Transverse colon (tissue), 4 donors: ENCODE results near the gene RASEF. TPM values are rescaled to one million over a fixed set of nuclear protein-coding genes. Genes with fewer than 3 reads are reported as not detected.

ENCODE experiments used
- DNase-seq: peaks from one replicate; pipeline ENCODE4 v3.0.0-alpha.2; 2019
- H3K27ac ChIP-seq, 4 donors: fragments of 200-600 bp; sonication (generic); 2 replicates each; pipeline ENCODE4 v1.5.1; 2016 to 2018; ENCODE audit warnings: inconsistent platforms in 4 of 4
- H3K27me3 ChIP-seq: fragments of 200-600 bp; sonication (generic); 2 replicates; pipeline ENCODE4 v1.5.1; 2017; ENCODE audit warnings: inconsistent platforms
- H3K36me3 ChIP-seq, 4 donors: fragments of 200-600 bp; sonication (generic); 2 replicates each; pipeline ENCODE4 v1.5.1; 2017 to 2019; ENCODE audit warnings: inconsistent platforms in 4 of 4
- H3K4me1 ChIP-seq, 4 donors: fragments of 200-600 bp; sonication (generic); 2 replicates each; pipeline ENCODE4 v1.5.1; 2017 to 2020; ENCODE audit warnings: inconsistent platforms in 4 of 4
- H3K4me3 ChIP-seq, 4 donors: fragments of 200-600 bp; sonication (generic); 1 replicate in 1 of 4; 2 replicates in 3 of 4; pipeline versions ENCODE4 v1.5.1 to v1.6.1; 2017 to 2019; ENCODE audit warnings: inconsistent platforms in 4 of 4
- H3K9me3 ChIP-seq, 2 donors: fragments of 200-600 bp; sonication (generic); 2 replicates each; pipeline ENCODE4 v1.5.1; 2017 to 2019; ENCODE audit warnings: inconsistent platforms in 2 of 2
- CTCF ChIP-seq, 5 experiments: fragments of 200-600 bp in 3 of 5; fragments of 450-650 bp in 2 of 5; sonication (generic) in 3 of 5; IDR thresholded peaks; 1 replicate in 2 of 5; 2 replicates in 3 of 5; pipeline ENCODE4 v1.5.1; 2016 to 2017; ENCODE audit warnings: antibody characterized with exemption in 5 of 5, inconsistent platforms in 3 of 5, mild to moderate bottlenecking in 2 of 5, moderate library complexity in 1 of 5
- EP300 ChIP-seq: sonication (generic); formaldehyde crosslinking; IDR thresholded peaks from one replicate; pipeline ENCODE4 v1.6.1; 2017; ENCODE audit warnings: antibody characterized with exemption, low read depth
- POLR2A ChIP-seq: fragments of 450-650 bp; IDR thresholded peaks from one replicate; pipeline ENCODE4 v1.6.1; 2016; ENCODE audit warnings: antibody characterized with exemption, mild to moderate bottlenecking, moderate library complexity
- POLR2AphosphoS5 ChIP-seq, 3 donors: sonication (generic); formaldehyde crosslinking; IDR thresholded peaks; one replicate each; pipeline ENCODE4 v1.6.1; 2016; ENCODE audit warnings: antibody characterized with exemption in 3 of 3
- in situ Hi-C, 4 donors: fragments of 200-750 bp; cut with MboI; loops; one replicate each; pipeline versions ENCODE4 v1.15.0 to v1.15.1; 2017; ENCODE audit warnings: low sequenced_read_pairs in 3 of 4, low pct_ligation_motif_present in 1 of 4, low pct_unique_long_range_greater_than_20kb in 1 of 4
- intact Hi-C: fragments of 100-400 bp; cut with DNase I; formaldehyde crosslinking; loops from one replicate; pipeline ENCODE4 v1.15.1; 2023; ENCODE audit warnings: low total_unique reads
- total RNA-seq, 4 donors: library from RNA; depleted of rRNA; stranded (reverse); fragments of >200 nt; gene quantifications; one replicate each; pipeline ENCODE4 v1.1.0, GENCODE V29; 2016

The RASEF gene
- total RNA-seq, 4 donors from 2014 or later, result 69.9 to 189 (median 105) TPM

- TF ChIP-seq POLR2A (no peak), EP300 (no peak), CTCF (IDR thresholded peaks at IDR 0.05) (no peak), POLR2AphosphoS5 (IDR thresholded peaks at IDR 0.05) (no peak)
- H3K4me3 ChIP-seq, result no peak overlapping the region
- H3K4me1 ChIP-seq, result no peaks in the 10 kb centered on the region
- intact Hi-C loops, result no loop called here
- H3K27me3 ChIP-seq, result no peaks in the 10 kb centered on the region
- no peaks in the 10 kb centered on the region for H3K36me3 ChIP-seq
- no peak overlapping the region for H3K27ac ChIP-seq
- DNase-seq, result no peak
- in situ Hi-C loops, result no loop called here
- no peaks in the 10 kb centered on the region for H3K9me3 ChIP-seq
Measured at GRCh38 chr9:82930116-82930515, 132.8 kb downstream of the RASEF start.
